Esophagus (tissue), 2 donors: ENCODE data around the gene SYNPO2. TPM values are rescaled to one million over a fixed set of nuclear protein-coding genes. Genes with fewer than 3 reads are reported as not detected.
A peak's percentile ranks its signal among the peaks of the same experiment; 100 is the strongest.

Experiments used
- H3K27ac ChIP-seq, 2 donors: one replicate each; pipeline ENCODE4 v1.5.1; 2013; ENCODE audit warnings: low read depth in 2 of 2, mild to moderate bottlenecking in 2 of 2, inconsistent platforms in 1 of 2, low read length in 1 of 2, moderate library complexity in 1 of 2
- H3K27me3 ChIP-seq, 2 donors: one replicate each; pipeline ENCODE4 v1.6.1; 2013; ENCODE audit warnings: low read length in 2 of 2, control low read depth in 1 of 2, mild to moderate bottlenecking in 1 of 2; ENCODE audit not compliant: insufficient read depth in 2 of 2, control insufficient read depth in 1 of 2
- H3K36me3 ChIP-seq, 2 donors: one replicate each; pipeline ENCODE4 v1.6.1; 2013; ENCODE audit warnings: low read length in 1 of 2; ENCODE audit not compliant: control insufficient read depth in 2 of 2, insufficient read depth in 2 of 2
- H3K4me1 ChIP-seq, 2 donors: one replicate each; pipeline ENCODE4 v1.6.1; 2013; ENCODE audit warnings: low read length in 1 of 2; ENCODE audit not compliant: control insufficient read depth in 2 of 2, insufficient read depth in 2 of 2
- H3K4me3 ChIP-seq, 2 donors: one replicate each; pipeline ENCODE4 v1.5.1; 2013; ENCODE audit warnings: low read length in 2 of 2, mild to moderate bottlenecking in 2 of 2, low read depth in 1 of 2, moderate library complexity in 1 of 2
- H3K9me3 ChIP-seq, 2 donors: one replicate each; pipeline ENCODE4 v1.6.1; 2013; ENCODE audit warnings: mild to moderate bottlenecking in 2 of 2, low read depth in 1 of 2, low read length in 1 of 2, moderate library complexity in 1 of 2; ENCODE audit not compliant: control insufficient read depth in 2 of 2, insufficient read depth in 1 of 2
- WGBS, 2 donors: extraction: QIAGEN DNeasy Blood & Tissue Kit; methylation state at CpG; one replicate each; pipeline ENCODE4 v1.1.7; 2013; 5-methylcytosine and 5-hydroxymethylcytosine counted together
- polyA plus RNA-seq, 2 donors: library from polyadenylated mRNA; stranded (reverse); fragments of 200-250 nt; gene quantifications; one replicate each; pipeline ENCODE4 v1.2.3, GENCODE V29; 2013
- donor health status: healthy with polysubstance abuse.
- donor health status: Bipolar disorder and iron deficiency.

SYNPO2 gene
- polyA plus RNA-seq, 2 donors, result 22.0 to 46.9 TPM

- Histone ChIP-seq H3K27me3 (no peaks in the 10 kb centered on the region), H3K36me3 (no peaks in the 10 kb centered on the region), H3K9me3 (no peaks in the 10 kb centered on the region), H3K4me3 (no peak overlapping the region), H3K4me1 (no peaks in the 10 kb centered on the region), H3K27ac (no peak overlapping the region)
- 18 to 36% methylated on average over 3 of the region's 3 CpGs for WGBS, 2 donors
Measured at GRCh38 chr4:118918388-118918787, 29.7 kb downstream of the SYNPO2 start.

- 29 to 47% methylated on average over 2 of the region's 2 CpGs for WGBS, 2 donors
- Histone ChIP-seq H3K9me3 (no peaks in the 10 kb centered on the region), H3K27me3 (no peaks in the 10 kb centered on the region), H3K27ac (peak overlapping the region in 1 of 2 donors; percentile 22), H3K4me1 (no peaks in the 10 kb centered on the region), H3K4me3 (no peak overlapping the region), H3K36me3 (no peaks in the 10 kb centered on the region)
Measured at GRCh38 chr4:118920247-118920646, 31.6 kb downstream of the SYNPO2 start.

GRCh38 chr4:118921786-118922185, 33.1 kb downstream of the SYNPO2 start:
- no peak overlapping the region for H3K27ac ChIP-seq
- no peaks in the 10 kb centered on the region for H3K9me3 ChIP-seq
- no peaks in the 10 kb centered on the region for H3K36me3 ChIP-seq
- no peak overlapping the region for H3K4me3 ChIP-seq
- H3K4me1 ChIP-seq, result no peaks in the 10 kb centered on the region
- no peaks in the 10 kb centered on the region for H3K27me3 ChIP-seq

- 21 to 47% methylated on average over 3 of the region's 3 CpGs for WGBS, 2 donors
- H3K9me3 ChIP-seq, result no peaks in the 10 kb centered on the region
- no peaks in the 10 kb centered on the region for H3K27me3 ChIP-seq
- no peak overlapping the region for H3K4me3 ChIP-seq
- no peaks in the 10 kb centered on the region for H3K36me3 ChIP-seq
- no peaks in the 10 kb centered on the region for H3K4me1 ChIP-seq
- H3K27ac ChIP-seq, result no peak overlapping the region
Measured at GRCh38 chr4:118923891-118924290, 35.2 kb downstream of the SYNPO2 start.

- Histone ChIP-seq H3K27me3 (no peaks in the 10 kb centered on the region), H3K4me1 (no peaks in the 10 kb centered on the region), H3K9me3 (no peaks in the 10 kb centered on the region), H3K4me3 (no peak overlapping the region), H3K36me3 (no peaks in the 10 kb centered on the region), H3K27ac (no peak overlapping the region)
- WGBS, 2 donors, result 19 to 35% methylated on average over 1 of the region's 1 CpG
Measured at GRCh38 chr4:118927974-118928373, 39.3 kb downstream of the SYNPO2 start.

GRCh38 chr4:118930255-118930654, 41.6 kb downstream of the SYNPO2 start:
- Histone ChIP-seq H3K4me3 (no peak overlapping the region), H3K4me1 (no peaks in the 10 kb centered on the region), H3K9me3 (no peaks in the 10 kb centered on the region), H3K27ac (no peak overlapping the region), H3K27me3 (no peaks in the 10 kb centered on the region), H3K36me3 (no peaks in the 10 kb centered on the region)
- WGBS, 2 donors, result 0 to 38% methylated on average over 1 of the region's 1 CpG

GRCh38 chr4:118931786-118932185, 43.1 kb downstream of the SYNPO2 start:
- Histone ChIP-seq H3K27me3 (no peaks in the 10 kb centered on the region), H3K4me3 (no peak overlapping the region), H3K9me3 (no peaks in the 10 kb centered on the region), H3K36me3 (no peaks in the 10 kb centered on the region), H3K4me1 (no peaks in the 10 kb centered on the region), H3K27ac (no peak overlapping the region)
- 74 to 78% methylated on average over 2 of the region's 2 CpGs for WGBS, 2 donors

GRCh38 chr4:118935819-118936218, 47.2 kb downstream of the SYNPO2 start:
- no peaks in the 10 kb centered on the region for H3K36me3 ChIP-seq
- no peak overlapping the region for H3K4me3 ChIP-seq
- H3K27me3 ChIP-seq, result no peaks in the 10 kb centered on the region
- 91 to 95% methylated on average over 2 of the region's 2 CpGs for WGBS, 2 donors
- no peaks in the 10 kb centered on the region for H3K9me3 ChIP-seq
- no peaks in the 10 kb centered on the region for H3K4me1 ChIP-seq
- no peak overlapping the region for H3K27ac ChIP-seq

GRCh38 chr4:118936406-118936805, 47.8 kb downstream of the SYNPO2 start:
- Histone ChIP-seq H3K36me3 (no peaks in the 10 kb centered on the region), H3K27me3 (no peaks in the 10 kb centered on the region), H3K27ac (no peak overlapping the region), H3K9me3 (no peaks in the 10 kb centered on the region), H3K4me1 (no peaks in the 10 kb centered on the region), H3K4me3 (no peak overlapping the region)
- WGBS, 2 donors, result 73 to 74% methylated on average over 3 of the region's 3 CpGs

- Histone ChIP-seq H3K27ac (peak overlapping the region in 1 of 2 donors; percentile 24), H3K27me3 (no peaks in the 10 kb centered on the region)
Measured at GRCh38 chr4:118939169-118939783, 50.6 kb downstream of the SYNPO2 start.

More at GRCh38 chr4:118939169-118939783, 50.6 kb downstream of the SYNPO2 start:
- Histone ChIP-seq H3K9me3 (no peaks in the 10 kb centered on the region), H3K36me3 (no peaks in the 10 kb centered on the region), H3K4me1 (no peaks in the 10 kb centered on the region), H3K4me3 (no peak overlapping the region)
- 76 to 79% methylated on average over 10 of the region's 10 CpGs for WGBS, 2 donors
